NCI-H2227 treated with DMSO at 0.1 percent for 48 hours (cell line): Measurements from ENCODE around the gene SH2D3C.

Experiments used
- DNase-seq: peaks from one replicate; lab custom pipeline; 2025; lab: John Stamatoyannopoulos, UW

The SH2D3C gene, protein sequence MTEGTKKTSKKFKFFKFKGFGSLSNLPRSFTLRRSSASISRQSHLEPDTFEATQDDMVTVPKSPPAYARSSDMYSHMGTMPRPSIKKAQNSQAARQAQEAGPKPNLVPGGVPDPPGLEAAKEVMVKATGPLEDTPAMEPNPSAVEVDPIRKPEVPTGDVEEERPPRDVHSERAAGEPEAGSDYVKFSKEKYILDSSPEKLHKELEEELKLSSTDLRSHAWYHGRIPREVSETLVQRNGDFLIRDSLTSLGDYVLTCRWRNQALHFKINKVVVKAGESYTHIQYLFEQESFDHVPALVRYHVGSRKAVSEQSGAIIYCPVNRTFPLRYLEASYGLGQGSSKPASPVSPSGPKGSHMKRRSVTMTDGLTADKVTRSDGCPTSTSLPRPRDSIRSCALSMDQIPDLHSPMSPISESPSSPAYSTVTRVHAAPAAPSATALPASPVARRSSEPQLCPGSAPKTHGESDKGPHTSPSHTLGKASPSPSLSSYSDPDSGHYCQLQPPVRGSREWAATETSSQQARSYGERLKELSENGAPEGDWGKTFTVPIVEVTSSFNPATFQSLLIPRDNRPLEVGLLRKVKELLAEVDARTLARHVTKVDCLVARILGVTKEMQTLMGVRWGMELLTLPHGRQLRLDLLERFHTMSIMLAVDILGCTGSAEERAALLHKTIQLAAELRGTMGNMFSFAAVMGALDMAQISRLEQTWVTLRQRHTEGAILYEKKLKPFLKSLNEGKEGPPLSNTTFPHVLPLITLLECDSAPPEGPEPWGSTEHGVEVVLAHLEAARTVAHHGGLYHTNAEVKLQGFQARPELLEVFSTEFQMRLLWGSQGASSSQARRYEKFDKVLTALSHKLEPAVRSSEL

GRCh38 chr9:127778280-127779135 is at the start of gene SH2D3C:
TSS of gene SH2D3C (minus strand) at chr9:127778666. CDS start at chr9:127778627, 39 bp downstream.
- no peak for DNase-seq

GRCh38 chr9:127826253-127826913 is 47.9 kb upstream of the SH2D3C start:
- no peak for DNase-seq

- no peak for DNase-seq
These were observed 47.0 kb upstream of the SH2D3C start for GRCh38 chr9:127825319-127826051.

DNA sequence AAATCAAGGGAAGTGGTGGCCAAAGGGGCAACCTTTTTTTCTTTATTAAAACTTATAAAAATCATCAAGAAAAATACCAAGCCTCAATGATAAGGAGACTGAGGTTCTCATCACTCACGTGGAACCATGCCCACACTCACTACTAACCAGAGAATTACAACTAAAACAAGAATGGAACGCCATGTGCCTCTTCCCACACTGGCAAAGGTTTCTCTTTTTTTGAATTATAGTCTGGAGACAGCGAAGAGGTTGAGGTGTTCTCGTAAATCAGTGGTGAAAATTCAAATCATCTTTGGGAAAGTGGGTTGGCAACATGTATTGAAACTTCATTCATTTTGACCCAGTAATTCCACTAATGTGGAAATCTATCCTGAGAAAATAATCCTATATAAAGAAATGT is 43.6 kb upstream of the SH2D3C start:
- no peak for DNase-seq

- no peak for DNase-seq
These were observed 40.1 kb upstream of the SH2D3C start for GRCh38 chr9:127818574-127818973.

DNA sequence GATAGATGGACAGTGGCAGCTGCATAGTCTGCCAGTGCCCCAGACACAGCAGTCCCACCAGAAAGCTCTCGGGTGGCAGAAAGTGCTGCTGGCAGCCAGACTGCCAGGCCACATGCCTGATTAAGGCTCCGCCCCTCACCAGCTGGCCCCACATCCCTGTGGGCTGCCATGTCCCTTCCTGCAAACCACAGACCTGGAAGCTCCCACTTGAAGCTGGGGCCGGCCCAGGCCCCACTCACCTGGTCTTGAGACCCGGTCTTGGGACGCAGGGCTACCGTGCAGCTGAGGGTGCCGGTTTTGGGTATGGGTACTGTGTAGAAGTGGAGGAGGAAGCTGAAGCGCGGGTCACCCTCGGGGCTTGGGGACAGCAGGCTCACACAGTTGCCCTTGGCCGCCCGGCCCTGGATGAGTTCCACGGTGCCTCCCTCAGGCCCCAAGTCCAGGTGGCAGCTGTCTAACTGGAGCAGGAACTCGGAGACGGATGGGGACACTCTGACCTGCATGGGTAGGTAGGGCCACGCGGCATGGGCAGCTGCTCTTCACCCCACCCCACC is 39.5 kb upstream of the SH2D3C start:
- DNase-seq: no peak

DNA sequence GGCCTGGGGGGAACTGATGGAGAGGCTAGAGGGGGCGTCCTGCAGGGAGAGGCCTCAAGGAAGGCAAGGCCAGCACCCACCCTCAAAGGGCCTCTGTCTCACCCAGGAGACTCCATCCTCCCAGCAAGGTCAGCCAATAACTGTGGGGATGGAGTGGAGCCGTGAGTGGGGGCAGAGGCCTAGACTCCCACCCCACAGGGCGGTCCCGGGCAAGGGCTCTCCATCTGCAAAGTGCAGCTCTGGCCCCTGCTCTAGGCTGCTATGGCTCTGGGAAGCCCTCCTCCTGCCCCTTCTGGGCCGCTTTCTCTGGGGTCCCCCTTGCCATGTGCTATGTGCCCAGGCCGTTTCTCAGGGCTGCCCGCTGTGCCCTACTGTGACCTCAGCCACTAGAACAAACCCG is 38.3 kb upstream of the SH2D3C start:
- DNase-seq: no peak

DNA sequence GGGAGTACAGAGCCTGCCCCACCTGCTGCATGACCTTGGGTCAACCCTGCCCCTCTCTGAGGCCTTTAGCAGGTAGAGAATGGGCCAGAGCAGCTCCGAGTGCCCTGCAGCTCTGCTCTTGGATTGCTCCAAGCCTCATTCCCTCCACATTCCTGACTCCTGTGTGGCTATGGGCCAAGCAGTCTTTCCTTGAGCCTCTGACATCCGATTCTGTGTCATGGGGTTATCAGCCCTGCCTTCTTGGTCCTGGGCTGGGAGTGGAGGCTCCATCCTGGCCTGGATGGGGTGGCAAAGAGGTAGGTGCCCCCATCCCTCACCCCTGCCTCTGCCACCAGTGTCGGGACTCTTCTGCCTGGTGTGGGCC is 37.9 kb upstream of the SH2D3C start:
- DNase-seq: no peak

DNA sequence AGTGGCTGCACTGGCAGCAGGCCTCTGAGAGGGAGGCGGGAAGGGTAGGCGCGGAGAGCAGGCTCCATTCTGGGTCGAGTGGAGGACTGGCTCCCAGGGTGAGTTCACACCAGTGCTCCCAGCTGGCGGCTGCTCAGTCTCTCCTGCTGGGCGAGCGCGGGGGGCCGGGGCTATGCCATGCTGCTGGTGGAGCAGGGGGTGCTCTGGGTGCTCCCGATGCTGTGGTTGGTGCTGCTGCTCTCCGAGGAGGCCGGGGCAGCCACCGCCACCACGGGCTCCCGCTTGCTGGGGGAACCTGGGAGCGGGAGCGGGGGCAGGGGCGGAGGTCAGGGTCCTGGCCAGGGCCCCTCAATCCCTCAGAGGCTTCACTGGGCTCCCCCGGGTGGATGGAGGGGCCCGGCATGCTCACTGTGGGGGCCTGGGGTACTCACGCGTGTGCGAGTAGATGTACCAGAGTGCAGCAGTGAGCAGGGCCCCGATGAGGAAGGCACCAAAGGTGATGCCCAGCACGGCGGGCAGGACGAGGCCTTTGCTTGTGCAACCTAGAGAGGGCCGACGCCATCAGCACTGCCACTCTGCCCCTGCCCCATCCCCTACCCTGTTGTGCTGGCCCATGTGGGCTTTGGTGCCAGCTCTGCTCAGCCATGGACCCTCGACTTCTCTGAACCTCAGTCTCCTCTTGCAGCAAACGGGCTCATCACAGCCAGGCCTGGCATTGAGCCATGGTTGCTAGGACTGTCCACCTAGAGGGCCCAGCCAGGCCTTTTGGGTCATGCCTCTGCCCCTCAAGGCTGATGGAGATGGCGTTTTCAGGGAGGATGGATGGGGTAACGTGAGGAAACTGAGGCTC is 37.3 kb upstream of the SH2D3C start:
- DNase-seq: no peak

- no peak for DNase-seq
These were observed 36.4 kb upstream of the SH2D3C start for GRCh38 chr9:127814619-127815511.

DNA sequence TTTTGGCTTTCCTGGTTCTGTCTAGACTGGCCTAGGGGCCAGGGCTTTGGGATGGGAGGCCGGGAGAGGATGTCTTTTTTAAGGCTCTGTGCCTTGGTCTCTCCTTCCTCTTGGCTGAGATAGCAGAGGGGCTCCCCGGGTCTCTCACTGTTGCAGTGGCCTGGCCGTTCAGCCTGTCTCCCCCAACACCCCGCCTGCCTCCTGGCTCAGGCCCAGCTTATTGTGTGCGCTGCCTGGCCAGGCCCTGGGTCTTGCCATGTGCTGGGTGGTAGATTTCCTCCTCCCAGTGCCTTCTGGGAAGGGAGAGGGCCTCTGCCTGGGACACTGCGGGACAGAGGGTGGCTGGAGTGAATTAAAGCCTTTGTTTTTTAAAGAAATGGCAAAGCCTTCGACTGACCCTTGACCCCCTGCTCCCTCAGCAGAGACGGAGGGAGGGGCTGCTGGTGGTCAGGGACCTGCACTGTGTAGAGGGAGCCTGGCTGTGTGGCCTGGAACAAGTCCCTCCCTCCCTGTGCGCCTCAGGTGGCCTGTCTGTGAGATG is 35.3 kb upstream of the SH2D3C start:
- no peak for DNase-seq

DNA sequence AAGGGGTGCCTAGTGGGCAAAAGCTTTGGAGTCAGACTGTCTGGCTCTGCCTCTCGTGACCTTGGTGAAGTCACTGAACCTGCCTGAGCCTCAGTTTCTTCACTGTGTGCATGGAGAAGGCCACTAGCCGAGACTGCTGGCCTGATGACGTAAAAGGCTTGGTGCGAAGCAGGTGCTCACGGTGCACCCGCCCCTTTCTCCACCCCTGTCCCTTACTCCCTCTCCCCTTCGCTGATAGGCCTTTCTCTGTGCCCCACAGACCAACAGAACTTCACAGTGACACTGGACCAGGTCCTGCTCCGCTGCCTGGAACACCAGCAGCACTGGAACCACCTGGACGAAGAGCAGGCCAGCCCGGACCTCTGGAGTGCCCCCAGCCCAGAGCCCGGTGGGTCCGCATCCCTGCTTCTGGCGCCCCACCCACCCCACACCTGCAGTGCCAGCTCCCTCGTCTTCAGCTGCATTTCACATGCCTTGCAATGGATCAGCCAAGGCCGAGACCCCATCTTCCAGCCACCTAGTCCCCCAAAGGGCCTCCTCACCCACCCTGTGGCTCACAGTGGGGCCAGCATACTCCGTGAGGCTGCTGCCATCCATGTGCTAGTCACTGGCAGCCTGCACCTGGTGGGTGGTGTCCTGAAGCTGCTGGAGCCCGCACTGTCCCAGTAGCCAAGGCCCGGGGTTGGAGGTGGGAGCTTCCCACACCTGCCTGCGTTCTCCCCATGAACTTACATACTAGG is 34.6 kb upstream of the SH2D3C start:
- DNase-seq: no peak

DNA sequence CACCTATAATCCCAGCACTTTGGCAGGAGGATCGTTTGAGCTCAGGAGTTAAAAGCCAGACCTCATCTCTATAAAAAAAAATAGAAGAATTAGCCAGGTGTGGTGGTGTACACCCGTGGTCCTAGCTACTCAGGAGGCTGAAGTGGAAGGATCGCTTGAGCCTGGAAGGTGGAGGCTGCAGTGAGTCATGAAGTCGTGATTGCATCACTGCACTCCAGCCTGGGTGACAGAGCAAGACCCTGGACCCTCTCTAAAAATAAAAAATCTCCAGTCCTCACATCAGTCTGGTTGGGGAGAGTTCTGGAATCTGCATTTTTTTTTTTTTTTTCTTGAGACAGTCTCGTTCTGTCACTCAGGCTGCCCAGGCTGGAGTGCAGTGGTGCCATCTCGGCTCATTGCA is 33.5 kb upstream of the SH2D3C start:
- no peak for DNase-seq

DNA sequence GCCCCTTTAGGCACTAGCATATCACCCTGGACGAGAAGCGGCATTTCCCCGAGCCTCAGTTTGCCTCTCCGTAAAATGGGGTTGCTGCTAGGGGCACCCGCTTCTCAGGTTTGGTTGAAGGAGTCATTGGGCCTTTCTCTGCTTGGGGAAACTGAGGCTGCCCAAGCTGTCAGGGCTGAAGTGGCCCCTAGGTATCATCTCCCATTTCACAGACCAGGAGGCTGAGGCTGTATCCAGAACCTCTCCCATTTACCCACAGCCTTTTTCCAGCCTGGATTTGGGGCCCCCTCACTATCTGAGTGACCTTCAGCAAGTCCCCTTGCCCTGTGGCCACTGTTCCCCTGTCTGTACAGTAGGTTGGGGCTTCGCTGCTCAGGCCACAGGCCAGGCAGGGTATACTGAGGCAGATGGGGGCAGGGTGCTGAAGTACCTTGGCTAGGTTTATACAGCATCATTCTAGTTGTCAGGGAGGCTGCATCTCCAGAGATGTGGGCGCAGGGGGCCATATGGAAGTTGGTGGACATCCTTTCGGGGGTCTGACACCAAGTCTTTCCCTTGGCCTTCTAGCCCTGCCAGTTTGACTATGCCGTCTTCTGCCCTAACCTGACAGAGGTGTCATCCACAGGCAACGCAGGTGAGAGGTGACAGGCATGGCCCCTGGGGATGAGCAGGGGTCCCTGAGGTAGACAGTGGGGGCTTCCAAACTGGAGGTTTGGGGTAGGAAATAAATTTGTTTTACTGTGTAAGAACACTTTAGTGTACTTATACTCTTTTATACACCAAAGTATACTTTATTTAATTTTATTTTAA is 32.1 kb upstream of the SH2D3C start:
- no peak for DNase-seq

DNA sequence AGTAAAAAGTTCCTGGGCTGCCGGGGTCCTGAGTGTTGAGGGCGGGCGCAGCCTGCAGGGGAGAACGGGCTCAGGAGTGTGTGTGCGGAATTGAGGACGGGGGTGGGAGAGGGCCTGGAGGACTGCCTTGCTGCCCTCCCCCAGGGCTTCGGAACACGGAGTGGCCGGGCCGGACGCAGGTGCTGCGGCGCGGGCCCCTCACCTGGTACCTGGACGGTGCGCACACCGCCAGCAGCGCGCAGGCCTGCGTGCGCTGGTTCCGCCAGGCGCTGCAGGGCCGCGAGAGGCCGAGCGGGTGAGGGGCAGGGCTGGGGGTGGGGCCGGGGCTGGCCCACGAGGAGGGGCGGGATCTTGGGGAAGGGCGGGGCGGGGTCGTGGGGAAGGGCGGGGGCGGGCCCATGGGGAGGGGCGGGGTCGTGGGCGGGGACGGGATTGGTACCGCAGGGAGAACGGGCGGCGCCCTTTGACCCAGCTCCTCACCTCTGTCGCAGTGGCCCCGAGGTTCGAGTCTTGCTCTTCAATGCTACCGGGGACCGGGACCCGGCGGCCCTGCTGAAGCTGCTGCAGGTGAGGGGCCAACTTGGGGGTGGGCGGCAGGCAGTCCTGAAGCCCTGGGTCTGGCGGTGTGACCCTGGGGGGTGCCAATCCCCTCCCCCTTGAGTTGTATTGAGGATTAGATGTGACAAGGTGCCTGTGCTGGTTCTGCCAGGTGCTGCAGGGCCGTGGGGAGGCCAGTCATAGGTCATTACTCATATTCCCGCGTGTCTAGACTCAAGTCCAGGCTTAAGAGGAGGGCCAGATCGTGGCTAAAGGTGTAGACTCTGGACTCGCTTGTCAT is 31.3 kb upstream of the SH2D3C start:
- no peak for DNase-seq

DNA sequence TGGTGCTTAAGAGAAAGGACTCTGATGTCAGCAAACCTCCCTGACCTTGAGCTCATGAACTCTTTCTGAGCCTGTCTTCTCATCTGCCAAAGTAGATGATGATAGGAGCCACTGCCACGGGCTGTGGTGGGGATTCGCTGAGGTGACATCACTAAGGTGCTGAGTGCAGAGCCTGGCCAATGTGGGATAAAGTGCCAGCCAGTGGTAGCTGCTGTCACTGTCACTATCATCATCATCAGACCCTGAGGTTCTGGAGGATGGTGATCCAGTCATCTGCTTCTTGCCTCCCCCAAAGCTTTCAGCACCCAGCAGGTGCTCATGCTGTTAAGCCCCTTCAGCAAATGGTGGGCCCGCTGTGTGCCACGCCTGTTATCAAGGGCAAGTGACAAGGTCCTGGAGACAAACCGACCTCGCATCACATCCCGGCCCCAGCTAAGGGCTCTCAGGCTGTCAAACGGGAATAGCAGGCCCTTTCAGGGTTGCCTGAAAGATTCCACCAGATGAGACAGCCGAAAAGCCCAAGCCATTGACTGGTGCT is 30.6 kb upstream of the SH2D3C start:
- no peak for DNase-seq
